MCF 10A (cell line): ENCODE measurements around the gene CAPRIN2. TPM values are rescaled to one million over a fixed set of nuclear protein-coding genes. Genes with fewer than 3 reads are reported as not detected.

Experiments
- BruUV-seq: library from RNA; stranded (reverse); fragments of 400-500 nt; replicated peaks from 2 replicates; lab custom pipeline; 2021; lab: Mats Ljungman, UMichigan
- CTCF ChIA-PET: fragments of 300-600 bp; sonication (Branson Sonifier 250); formaldehyde crosslinking; extraction: SDS; loops from one replicate; lab custom pipeline; 2021; ENCODE audit warnings: antibody characterized with exemption, inconsistent platforms; lab: Yijun Ruan, JAX
- POLR2A ChIA-PET: fragments of 300-600, 350-650 bp; sonication (Branson Sonifier 250); formaldehyde crosslinking; extraction: SDS; loops from one replicate; lab custom pipeline; 2020; ENCODE audit warnings: antibody characterized with exemption, inconsistent platforms; lab: Yijun Ruan, JAX
- DNase-seq: peaks from one replicate; pipeline ENCODE4 v3.0.0-alpha.2; 2018; ENCODE audit not compliant: unreplicated experiment
- H3K27ac Mint-ChIP-seq: one replicate; pipeline ENCODE4 v1.8.0; 2022; ENCODE audit warnings: mild to moderate bottlenecking, low read depth, mixed read lengths; ENCODE audit not compliant: unreplicated experiment
- H3K27me3 Mint-ChIP-seq: one replicate; pipeline ENCODE4 v1.8.0; 2022; ENCODE audit warnings: mixed read lengths; ENCODE audit not compliant: insufficient read depth, unreplicated experiment
- H3K36me3 Mint-ChIP-seq: one replicate; pipeline ENCODE4 v1.8.0; 2022; ENCODE audit warnings: mild to moderate bottlenecking, moderate library complexity, mixed read lengths; ENCODE audit not compliant: insufficient read depth, unreplicated experiment
- H3K4me1 Mint-ChIP-seq: one replicate; pipeline ENCODE4 v1.8.0; 2022; ENCODE audit warnings: mixed read lengths; ENCODE audit not compliant: insufficient read depth, unreplicated experiment
- H3K4me3 Mint-ChIP-seq: one replicate; pipeline ENCODE4 v1.8.0; 2022; ENCODE audit warnings: mild to moderate bottlenecking, moderate library complexity, mixed read lengths; ENCODE audit not compliant: unreplicated experiment
- H3K9me3 Mint-ChIP-seq: one replicate; pipeline ENCODE4 v1.8.0; 2022; ENCODE audit warnings: mixed read lengths; ENCODE audit not compliant: unreplicated experiment
- CTCF ChIP-seq: fragments of 200-600 bp; IDR thresholded peaks from one replicate; pipeline ENCODE4 v1.8.0; 2022; ENCODE audit warnings: antibody characterized with exemption, mild to moderate bottlenecking; ENCODE audit not compliant: unreplicated experiment
- intact Hi-C: fragments of 100-400 bp; cut with micrococcal nuclease; formaldehyde crosslinking; loops from 2 replicates; pipeline ENCODE4 v1.14.1; 2022
- total RNA-seq: library from RNA; stranded (reverse); gene quantifications from 2 replicates; pipeline ENCODE4 v1.2.3, GENCODE V29; 2022

Gene CAPRIN2
- total RNA-seq, 1 experiment from 2014 or later: 33.0 TPM

- no peak for DNase-seq
- Mint-ChIP-seq H3K27me3 (no peaks in the 10 kb centered on the region), H3K4me1 (peaks cover 5% of the 10 kb centered on the region), H3K36me3 (peaks cover 10% of the 10 kb centered on the region), H3K9me3 (no peaks in the 10 kb centered on the region), H3K27ac (no peak overlapping the region), H3K4me3 (no peak overlapping the region)
- no TSS peak for BruUV-seq
- TF ChIP-seq CTCF: no peak
- CTCF ChIA-PET: interaction anchor here (1.2 kb wide), 1 partner anchor 571 kb away, joined by 3 read pairs; no protein-coding TSS in a partner anchor
- POLR2A ChIA-PET: interaction anchor here (1.0 to 2.2 kb wide), 3 partner anchors 9 to 54 kb away, joined by 3 to 6 read pairs (median 6); partner anchors contain the start of gene CAPRIN2
- intact Hi-C loops: no loop called here
Observed at GRCh38 chr12:30701056-30701455, 53.7 kb downstream of the CAPRIN2 start.

GRCh38 chr12:30700216-30700900 lies 54.4 kb downstream of the CAPRIN2 start:
- Mint-ChIP-seq H3K27ac (no peak overlapping the region), H3K27me3 (no peaks in the 10 kb centered on the region), H3K36me3 (peaks cover 10% of the 10 kb centered on the region), H3K4me1 (peaks cover 6% of the 10 kb centered on the region), H3K4me3 (no peak overlapping the region), H3K9me3 (no peaks in the 10 kb centered on the region)
- POLR2A ChIA-PET: interaction anchor here (0.6 to 2.2 kb wide), 4 partner anchors 10 to 371 kb away, joined by 3 to 6 read pairs (median 5); partner anchors contain the start of gene CAPRIN2
- intact Hi-C loops: no loop called here
- TF ChIP-seq CTCF: no peak
- BruUV-seq: no TSS peak
- CTCF ChIA-PET: interaction anchor here (1.2 kb wide), 1 partner anchor 572 kb away, joined by 3 read pairs; no protein-coding TSS in a partner anchor
- no peak for DNase-seq

- POLR2A ChIA-PET: interaction anchor here (1.2 to 1.8 kb wide), 3 partner anchors 10 to 94 kb away, joined by 3 to 10 read pairs (median 7); partner anchors contain the start of gene CAPRIN2
- Mint-ChIP-seq H3K36me3 (no peaks in the 10 kb centered on the region), H3K9me3 (no peaks in the 10 kb centered on the region), H3K4me1 (peaks cover 13% of the 10 kb centered on the region), H3K27me3 (no peaks in the 10 kb centered on the region), H3K27ac (no peak overlapping the region), H3K4me3 (no peak overlapping the region)
- no peak for TF ChIP-seq CTCF
- CTCF ChIA-PET: interaction anchor here (1.1 kb wide), 1 partner anchor 98 kb away, joined by 4 read pairs; no protein-coding TSS in a partner anchor
- no TSS peak for BruUV-seq
- intact Hi-C loops: no loop called here
- no peak for DNase-seq
Observed at GRCh38 chr12:30698346-30698745, 56.4 kb downstream of the CAPRIN2 start.

- Mint-ChIP-seq H3K27ac (no peak overlapping the region), H3K9me3 (no peaks in the 10 kb centered on the region), H3K36me3 (no peaks in the 10 kb centered on the region), H3K4me1 (peaks cover 20% of the 10 kb centered on the region), H3K27me3 (no peaks in the 10 kb centered on the region), H3K4me3 (no peak overlapping the region)
- no peak for TF ChIP-seq CTCF
- CTCF ChIA-PET: interaction anchor here (1.2 kb wide), 2 partner anchors 12 to 58 kb away, joined by 3 to 4 read pairs; partner anchors contain the start of gene CAPRIN2
- POLR2A ChIA-PET: interaction anchor here (0.7 to 1.8 kb wide), 5 partner anchors 11 to 96 kb away, joined by 3 to 10 read pairs (median 5); partner anchors contain the start of gene CAPRIN2
- no peak for DNase-seq
- intact Hi-C loops: no loop called here
- no TSS peak for BruUV-seq
Observed at GRCh38 chr12:30696943-30697342, 57.8 kb downstream of the CAPRIN2 start.
